ENCODE results near the gene ZNF772. TPM values are rescaled to one million over a fixed set of nuclear protein-coding genes. Genes with fewer than 3 reads are reported as not detected.

Gene ZNF772
- polyA plus RNA-seq, 1 donor (not counting 4 experiments of a cell fraction or from before 2014, with no cell fraction given), result 5.2 TPM

DNA sequence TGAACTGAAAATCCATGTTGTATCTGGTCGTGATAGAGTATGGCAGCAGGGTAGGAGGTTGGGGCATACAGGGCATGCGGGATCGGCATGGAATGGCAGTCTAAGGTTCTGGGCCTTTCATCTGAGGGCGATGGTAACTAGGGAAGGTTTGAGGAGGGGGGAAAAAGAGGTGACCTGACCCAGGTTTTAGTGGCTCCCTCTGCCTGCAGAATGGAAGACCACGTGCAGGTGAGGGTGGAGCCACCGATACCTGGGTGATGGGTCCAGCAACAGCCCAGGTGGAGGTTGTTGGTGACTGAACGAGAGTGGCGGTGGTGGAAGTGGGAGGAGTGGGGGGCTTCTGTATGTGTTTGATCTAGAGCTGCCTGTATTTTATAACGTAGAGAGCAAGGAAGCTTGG lies 38.4 kb downstream of the ZNF772 start:
- H3K27me3 ChIP-seq (ENCODE audit: control insufficient read depth, extremely low read depth, insufficient read depth, low read length), result no peaks in the 10 kb centered on the region
- H3K27ac ChIP-seq (ENCODE audit: control insufficient read depth, insufficient read depth, low read length), result no peak overlapping the region
- H3K9me1 ChIP-seq (ENCODE audit: control insufficient read depth, extremely low read depth, insufficient read depth, low read length), result no peaks in the 10 kb centered on the region
- no peaks in the 10 kb centered on the region for H4K20me1 ChIP-seq (ENCODE audit: control insufficient read depth, extremely low read depth, insufficient read depth, low read length)
- H3K4me1 ChIP-seq (ENCODE audit: control insufficient read depth, extremely low read depth, insufficient read depth, low read length), result peaks cover 4% of the 10 kb centered on the region
- peaks cover 2% of the 10 kb centered on the region for H3K9me3 ChIP-seq (ENCODE audit: control insufficient read depth, low read depth, low read length)
- H3K4me2 ChIP-seq (ENCODE audit: control insufficient read depth, extremely low read depth, insufficient read depth, low read depth, low read length), result no peak overlapping the region
- peaks cover 70% of the 10 kb centered on the region for H3K79me2 ChIP-seq (ENCODE audit: control insufficient read depth, insufficient read depth, low read length)
- no peak for TF ChIP-seq EZH2 (IDR thresholded peaks at IDR 0.05; ENCODE audit: low read length)
- TF ChIP-seq, protein P1, sequence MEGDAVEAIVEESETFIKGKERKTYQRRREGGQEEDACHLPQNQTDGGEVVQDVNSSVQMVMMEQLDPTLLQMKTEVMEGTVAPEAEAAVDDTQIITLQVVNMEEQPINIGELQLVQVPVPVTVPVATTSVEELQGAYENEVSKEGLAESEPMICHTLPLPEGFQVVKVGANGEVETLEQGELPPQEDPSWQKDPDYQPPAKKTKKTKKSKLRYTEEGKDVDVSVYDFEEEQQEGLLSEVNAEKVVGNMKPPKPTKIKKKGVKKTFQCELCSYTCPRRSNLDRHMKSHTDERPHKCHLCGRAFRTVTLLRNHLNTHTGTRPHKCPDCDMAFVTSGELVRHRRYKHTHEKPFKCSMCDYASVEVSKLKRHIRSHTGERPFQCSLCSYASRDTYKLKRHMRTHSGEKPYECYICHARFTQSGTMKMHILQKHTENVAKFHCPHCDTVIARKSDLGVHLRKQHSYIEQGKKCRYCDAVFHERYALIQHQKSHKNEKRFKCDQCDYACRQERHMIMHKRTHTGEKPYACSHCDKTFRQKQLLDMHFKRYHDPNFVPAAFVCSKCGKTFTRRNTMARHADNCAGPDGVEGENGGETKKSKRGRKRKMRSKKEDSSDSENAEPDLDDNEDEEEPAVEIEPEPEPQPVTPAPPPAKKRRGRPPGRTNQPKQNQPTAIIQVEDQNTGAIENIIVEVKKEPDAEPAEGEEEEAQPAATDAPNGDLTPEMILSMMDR (optimal IDR thresholded peaks at IDR 0.05 in 1 of 3, IDR thresholded peaks at IDR 0.05 in 1 of 3, conservative IDR thresholded peaks at IDR 0.05 in 1 of 3; ENCODE audit: extremely low read depth in 1 of 3, insufficient read depth in 2 of 3, low read length in 3 of 3), result no peak
- dilution Hi-C loops (cut with MboI; ENCODE audit: extremely low pct_ligation_motif_present, low sequenced_read_pairs), result no loop called here
- no peak for DNase-seq (ENCODE audit: low read depth, low spot score)
- no peak overlapping the region for H2AFZ ChIP-seq (ENCODE audit: control insufficient read depth, low read length)
- H3K9ac ChIP-seq (ENCODE audit: control insufficient read depth, extremely low read depth, insufficient read depth, low read length), result no peak overlapping the region
- FAIRE-seq, result no peak
- H3K36me3 ChIP-seq (ENCODE audit: control insufficient read depth in 2 of 2, extremely low read depth in 1 of 2, insufficient read depth in 2 of 2, low read length in 2 of 2), result peaks cover 11 to 19% of the 10 kb centered on the region in 2 experiments
- no peak overlapping the region for H3K4me3 ChIP-seq (ENCODE audit: control insufficient read depth in 2 of 3, extremely low read depth in 1 of 3, insufficient read depth in 2 of 3, low read depth in 1 of 3, low read length in 3 of 3)

DNA sequence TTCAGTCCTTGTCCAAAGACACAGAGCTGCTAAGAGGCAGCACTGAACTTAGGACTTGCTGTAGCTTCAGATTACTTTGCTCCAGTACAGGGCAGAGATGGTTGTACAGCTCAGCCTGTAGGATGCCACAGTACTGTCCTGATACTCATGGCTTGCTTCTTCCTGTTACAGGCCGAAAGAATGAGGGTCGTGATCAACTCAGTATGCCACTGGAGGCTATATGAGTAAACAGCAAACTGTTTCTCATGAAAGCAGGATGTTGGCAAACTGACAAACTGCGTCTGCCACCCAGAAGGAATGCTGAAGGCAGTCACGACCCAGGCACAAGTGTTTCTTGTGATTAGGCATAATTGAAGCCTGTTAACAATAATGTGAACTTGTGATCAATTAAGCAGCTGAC lies 39.4 kb downstream of the ZNF772 start:
- Histone ChIP-seq H3K4me1 (ENCODE audit: control insufficient read depth, extremely low read depth, insufficient read depth, low read length) (peaks cover 4% of the 10 kb centered on the region), H3K36me3 (ENCODE audit: control insufficient read depth in 2 of 2, extremely low read depth in 1 of 2, insufficient read depth in 2 of 2, low read length in 2 of 2) (peaks cover 5 to 13% of the 10 kb centered on the region in 2 experiments), H3K27ac (ENCODE audit: control insufficient read depth, insufficient read depth, low read length) (no peak overlapping the region), H2AFZ (ENCODE audit: control insufficient read depth, low read length) (no peak overlapping the region), H3K9me3 (ENCODE audit: control insufficient read depth, low read depth, low read length) (no peaks in the 10 kb centered on the region), H3K4me2 (ENCODE audit: control insufficient read depth, extremely low read depth, insufficient read depth, low read depth, low read length) (no peak overlapping the region), H3K27me3 (ENCODE audit: control insufficient read depth, extremely low read depth, insufficient read depth, low read length) (no peaks in the 10 kb centered on the region), H3K4me3 (ENCODE audit: control insufficient read depth in 2 of 3, extremely low read depth in 1 of 3, insufficient read depth in 2 of 3, low read depth in 1 of 3, low read length in 3 of 3) (no peak overlapping the region), H3K79me2 (ENCODE audit: control insufficient read depth, insufficient read depth, low read length) (peaks cover 66% of the 10 kb centered on the region), H3K9me1 (ENCODE audit: control insufficient read depth, extremely low read depth, insufficient read depth, low read length) (no peaks in the 10 kb centered on the region), H4K20me1 (ENCODE audit: control insufficient read depth, extremely low read depth, insufficient read depth, low read length) (no peaks in the 10 kb centered on the region), H3K9ac (ENCODE audit: control insufficient read depth, extremely low read depth, insufficient read depth, low read length) (no peak overlapping the region)
- TF ChIP-seq, protein P1 (optimal IDR thresholded peaks at IDR 0.05 in 1 of 3, IDR thresholded peaks at IDR 0.05 in 1 of 3, conservative IDR thresholded peaks at IDR 0.05 in 1 of 3; ENCODE audit: extremely low read depth in 1 of 3, insufficient read depth in 2 of 3, low read length in 3 of 3), result no peak
- no peak for TF ChIP-seq EZH2 (IDR thresholded peaks at IDR 0.05; ENCODE audit: low read length)
- FAIRE-seq, result no peak
- no peak for DNase-seq (ENCODE audit: low read depth, low spot score)
- dilution Hi-C loops (cut with MboI; ENCODE audit: extremely low pct_ligation_motif_present, low sequenced_read_pairs), result no loop called here

Data from keratinocyte (primary cell).